ENCODE data around the gene FNBP1.
"Not testable (repeated sequence)": the region's sequence is repeated elsewhere in the genome, so short reads cannot be mapped to it uniquely, and the experiment has no call there.

FNBP1 gene

DNA sequence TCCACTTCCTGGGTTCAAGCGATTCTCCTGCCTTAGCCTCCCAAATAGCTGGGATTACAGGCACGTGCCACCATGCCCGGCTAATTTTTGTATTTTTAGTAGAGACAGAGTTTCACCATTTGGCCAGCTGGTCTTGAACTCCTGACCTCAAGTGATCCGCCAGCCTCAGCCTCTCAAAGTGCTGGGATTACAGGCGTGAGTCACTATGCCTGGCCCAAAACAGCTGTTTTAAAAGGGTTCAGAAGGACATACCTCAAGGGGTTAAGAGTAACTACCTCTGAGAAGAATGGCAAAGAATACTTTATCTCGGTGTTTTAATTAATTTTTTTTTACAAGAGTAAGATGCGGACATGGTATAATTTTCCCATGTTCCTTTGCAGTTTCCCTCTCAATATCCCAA lies 94.4 kb downstream of the FNBP1 start:
- FAIRE-seq: not testable (repeated sequence)

DNA sequence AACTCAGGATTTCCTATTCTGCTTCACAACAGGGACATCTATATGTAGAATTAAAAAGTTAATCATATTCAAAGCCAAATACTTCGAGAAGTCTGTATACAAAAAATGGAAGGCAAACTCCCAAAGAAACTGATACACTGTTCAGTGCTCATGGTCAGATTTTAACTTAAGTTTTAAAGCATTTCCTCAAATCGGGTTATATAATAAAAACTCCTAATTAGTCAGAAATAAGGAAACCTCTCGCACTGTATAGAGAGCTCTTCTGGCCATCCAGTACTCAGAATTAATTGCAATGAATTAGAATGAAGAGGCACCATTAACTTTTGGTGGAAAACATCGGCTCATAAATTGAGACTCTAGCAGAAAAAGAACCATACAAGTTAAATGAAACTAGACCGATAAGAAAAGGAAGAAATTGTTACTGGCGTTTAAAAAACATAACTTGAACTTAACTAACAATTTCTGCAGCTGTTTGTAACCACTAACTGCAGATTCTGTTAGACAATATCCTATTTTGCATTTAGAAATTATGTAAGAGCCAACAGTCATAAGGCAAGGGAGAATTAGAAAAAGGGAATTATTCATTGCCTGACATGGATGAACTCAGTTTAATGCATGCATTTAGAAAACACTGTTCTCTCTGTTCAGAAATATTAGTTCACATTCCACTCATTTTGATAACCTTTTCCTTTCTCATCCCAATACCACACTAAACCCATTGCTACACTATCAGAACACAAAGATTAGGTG lies 96.6 kb downstream of the FNBP1 start:
- no peak for FAIRE-seq

DNA sequence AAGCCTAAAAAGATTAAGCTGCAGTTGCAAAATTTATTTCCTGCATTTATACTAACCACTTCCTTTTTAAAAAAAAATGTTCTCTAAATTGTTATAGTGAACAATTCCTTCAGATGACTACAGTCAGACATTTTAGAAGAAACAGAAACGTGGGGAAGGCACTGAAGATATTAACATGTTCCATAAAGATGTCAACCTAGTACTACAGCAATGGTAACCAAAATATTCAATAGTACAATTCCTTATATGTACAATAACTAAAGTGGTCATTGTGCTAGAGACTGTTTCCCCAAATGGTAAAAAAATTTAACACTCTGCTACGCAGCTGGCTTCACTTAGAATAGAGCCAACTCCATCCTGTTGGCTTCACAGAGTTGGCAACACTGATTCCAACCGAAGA lies 97.7 kb downstream of the FNBP1 start:
- no peak for FAIRE-seq

DNA sequence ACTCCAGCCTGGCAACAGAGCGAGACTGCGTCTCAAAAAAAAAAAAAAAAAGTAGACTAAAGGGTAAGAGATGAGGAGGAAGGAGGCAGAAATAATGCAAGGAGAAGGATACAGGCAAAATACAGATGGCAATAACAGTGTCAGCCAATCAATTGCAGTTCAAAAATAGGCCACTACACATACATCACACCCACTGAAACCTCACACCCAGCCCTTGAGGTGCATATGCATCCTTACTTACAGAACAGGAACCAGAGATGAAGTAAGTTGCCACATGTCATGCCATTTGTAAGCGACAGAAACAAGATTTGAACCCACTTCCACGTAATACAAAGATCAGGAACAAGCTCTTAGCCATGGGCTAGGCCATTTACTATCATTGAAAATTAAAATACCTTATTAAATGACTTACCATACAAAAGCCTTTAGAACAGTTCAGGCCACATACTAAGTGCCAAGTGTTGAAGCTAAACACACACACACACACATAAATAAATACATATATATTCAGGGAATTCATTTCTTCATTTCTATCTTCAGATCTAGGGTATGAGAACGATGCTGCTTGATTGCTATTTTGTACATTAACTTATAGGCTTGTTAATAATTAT lies 98.4 kb downstream of the FNBP1 start:
- FAIRE-seq: no peak

DNA sequence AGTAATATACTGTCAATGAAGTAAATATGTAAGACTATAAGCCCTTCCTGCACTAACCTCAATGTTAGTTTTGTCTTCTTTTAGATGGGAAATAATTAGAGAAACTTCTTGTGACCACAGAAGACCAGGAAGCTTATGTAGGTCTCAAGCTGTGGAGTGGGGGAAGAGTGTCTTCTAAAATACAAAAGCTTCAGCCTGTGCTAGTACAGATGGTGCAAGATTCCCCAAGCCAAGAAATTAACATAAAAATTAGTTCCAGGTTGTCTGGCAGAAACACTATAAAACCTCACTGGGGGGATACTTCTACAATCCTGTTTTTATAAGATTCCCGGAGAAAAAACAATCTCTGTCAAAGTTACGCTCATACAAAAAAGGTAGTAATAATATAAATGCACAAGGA lies 103.6 kb downstream of the FNBP1 start:
- no peak for FAIRE-seq

DNA sequence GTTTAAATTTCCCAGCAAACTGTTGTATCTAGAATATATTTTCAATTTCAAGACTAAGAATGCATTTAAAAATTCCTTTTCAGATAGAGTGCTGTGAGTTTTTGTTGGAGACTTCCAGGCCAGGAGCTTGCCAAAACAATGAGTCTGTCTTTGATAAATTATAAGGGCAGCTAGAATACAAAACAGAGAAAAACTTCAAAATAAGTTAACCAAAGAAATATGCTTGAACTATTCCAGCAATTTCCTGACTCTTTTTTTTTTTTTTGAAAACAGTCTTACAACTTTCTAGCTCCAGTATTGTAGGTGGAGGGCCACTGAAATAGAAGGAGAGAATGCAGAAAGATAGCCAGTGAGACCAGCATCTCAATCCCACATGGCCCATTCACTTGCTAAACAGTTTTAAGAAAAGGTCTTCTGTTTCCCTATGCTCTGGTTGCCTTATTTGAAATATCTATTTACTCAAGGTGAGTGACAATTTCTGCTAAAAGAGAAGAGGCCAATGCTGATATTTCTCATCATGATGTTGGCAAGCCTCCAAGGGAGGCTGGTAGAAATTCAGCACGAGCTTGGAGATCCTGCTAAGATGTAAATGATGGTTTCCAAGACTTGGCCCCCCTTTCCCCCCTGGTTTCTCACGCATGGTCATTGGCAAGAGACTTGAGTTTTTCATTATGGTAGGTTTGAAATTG lies 104.6 kb downstream of the FNBP1 start:
- no peak for FAIRE-seq

DNA sequence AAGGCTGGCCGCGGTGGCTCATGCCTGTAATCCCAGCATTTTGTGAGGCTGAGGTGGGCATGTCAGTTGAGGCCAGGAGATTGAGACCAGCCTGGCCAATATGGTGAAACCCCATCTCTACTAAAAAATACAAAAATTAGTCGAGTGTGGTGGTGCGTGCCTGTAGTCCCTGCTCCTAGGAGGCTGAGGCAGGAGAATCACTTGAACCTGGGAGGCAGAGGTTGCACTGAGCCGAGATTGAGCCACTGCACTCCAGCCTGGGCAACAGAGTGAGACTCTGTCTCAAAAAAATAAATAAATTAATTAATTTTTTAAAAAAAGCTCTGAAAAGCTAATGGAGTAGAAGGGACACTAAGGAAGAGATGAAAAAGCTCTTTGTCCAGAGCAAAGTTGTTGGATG lies 105.1 kb downstream of the FNBP1 start:
- not testable (repeated sequence) for FAIRE-seq

DNA sequence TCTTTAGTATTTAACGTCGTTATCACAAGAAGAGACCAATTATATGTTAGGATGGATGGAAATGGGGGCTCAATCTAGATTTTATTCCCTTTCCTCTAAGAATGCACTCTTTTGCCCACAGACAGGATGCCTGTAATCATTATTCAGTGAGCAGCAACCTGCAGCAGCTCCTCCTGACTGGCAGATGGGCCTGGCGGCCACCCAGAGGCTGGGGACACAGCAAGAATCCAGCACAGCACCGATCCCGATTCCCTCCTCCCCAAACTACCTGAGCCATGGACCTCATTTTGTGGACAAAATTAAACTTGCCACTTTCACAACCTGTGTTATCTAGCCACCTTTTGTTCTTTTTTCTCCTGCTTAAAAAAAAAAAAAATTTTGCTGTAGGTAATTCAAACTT lies 106.8 kb downstream of the FNBP1 start:
- FAIRE-seq: no peak

DNA sequence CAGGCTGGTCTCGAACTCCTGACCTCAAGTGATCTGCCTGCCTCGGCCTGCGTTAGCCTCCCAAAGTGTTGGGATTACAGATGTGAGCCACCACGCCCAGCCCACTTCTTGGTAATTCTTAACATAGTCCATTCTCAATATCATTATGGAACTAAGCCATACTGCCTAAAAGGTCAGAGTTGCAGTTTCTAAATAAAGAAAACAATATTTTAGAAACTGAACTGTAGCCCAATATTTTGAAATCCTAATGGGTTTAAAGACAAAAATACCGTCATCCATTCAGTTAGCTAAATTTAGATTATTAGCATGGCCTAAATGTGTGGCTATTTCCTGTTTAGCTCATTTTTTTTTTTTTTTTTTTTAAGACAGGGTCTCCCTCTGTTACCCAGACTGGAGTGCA lies 108.2 kb downstream of the FNBP1 start:
- FAIRE-seq: no peak

DNA sequence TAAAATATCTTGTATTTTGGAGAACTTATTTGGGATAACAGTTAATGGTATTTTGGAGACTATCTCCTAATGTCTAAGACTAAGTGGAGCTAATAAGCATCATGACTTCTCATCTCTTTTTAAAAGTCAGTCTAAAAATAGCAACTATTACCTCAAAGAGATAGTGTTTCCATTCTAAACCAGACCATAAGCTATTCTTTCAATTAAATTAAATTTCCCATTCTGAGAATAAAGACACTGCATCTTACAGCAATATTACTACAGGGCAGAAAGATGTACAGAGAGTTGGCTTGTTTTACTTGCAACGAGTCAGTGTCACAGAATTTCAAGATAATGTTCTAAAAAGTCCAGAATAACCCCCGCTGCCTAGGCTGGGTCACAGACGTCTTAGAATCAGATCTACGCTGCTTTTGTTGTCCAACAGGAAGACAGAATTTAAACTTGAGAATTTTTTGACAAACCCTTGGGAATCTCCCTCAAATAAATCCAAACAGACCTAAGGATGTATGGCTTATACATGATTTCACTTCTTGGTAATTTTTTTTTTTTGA lies 108.9 kb downstream of the FNBP1 start:
- no peak for FAIRE-seq

DNA sequence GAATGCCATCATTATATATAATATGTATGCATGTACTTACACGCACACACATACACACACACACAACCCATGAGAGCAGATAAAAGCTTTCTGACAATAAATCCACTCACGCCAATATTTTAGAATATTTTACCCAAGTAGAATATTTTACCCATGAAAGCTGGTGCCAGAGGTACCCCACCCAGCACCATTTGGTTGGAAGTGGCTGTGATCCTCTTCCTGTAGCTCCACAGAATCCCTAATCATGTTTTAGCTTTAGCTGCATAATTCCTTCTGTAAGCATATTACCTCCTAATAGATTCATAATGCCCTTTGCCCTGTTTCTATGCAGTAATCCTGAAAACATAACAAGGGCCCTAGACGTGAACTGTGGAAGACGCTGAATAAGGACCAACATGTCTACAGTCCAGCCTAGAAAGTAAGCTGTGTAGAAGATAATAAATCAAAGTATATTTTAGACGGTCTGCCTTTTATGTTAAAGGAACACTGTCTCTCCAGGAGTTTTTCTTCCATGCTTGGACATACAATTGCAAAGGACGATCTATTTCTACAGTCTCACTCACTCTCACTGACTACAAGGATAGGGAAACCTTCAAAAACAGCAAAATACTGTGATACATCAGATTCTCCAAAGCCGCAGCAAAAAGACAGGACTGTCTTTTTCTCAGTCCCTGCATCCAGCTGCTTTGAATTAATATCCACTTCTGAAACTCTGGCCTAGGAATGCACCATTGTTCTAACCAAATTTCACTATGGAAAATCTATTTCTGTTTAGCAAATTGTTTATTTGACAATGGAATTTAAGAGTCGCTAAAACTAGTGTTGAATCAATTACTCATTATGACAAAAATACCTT lies 109.6 kb downstream of the FNBP1 start:
- FAIRE-seq: no peak

DNA sequence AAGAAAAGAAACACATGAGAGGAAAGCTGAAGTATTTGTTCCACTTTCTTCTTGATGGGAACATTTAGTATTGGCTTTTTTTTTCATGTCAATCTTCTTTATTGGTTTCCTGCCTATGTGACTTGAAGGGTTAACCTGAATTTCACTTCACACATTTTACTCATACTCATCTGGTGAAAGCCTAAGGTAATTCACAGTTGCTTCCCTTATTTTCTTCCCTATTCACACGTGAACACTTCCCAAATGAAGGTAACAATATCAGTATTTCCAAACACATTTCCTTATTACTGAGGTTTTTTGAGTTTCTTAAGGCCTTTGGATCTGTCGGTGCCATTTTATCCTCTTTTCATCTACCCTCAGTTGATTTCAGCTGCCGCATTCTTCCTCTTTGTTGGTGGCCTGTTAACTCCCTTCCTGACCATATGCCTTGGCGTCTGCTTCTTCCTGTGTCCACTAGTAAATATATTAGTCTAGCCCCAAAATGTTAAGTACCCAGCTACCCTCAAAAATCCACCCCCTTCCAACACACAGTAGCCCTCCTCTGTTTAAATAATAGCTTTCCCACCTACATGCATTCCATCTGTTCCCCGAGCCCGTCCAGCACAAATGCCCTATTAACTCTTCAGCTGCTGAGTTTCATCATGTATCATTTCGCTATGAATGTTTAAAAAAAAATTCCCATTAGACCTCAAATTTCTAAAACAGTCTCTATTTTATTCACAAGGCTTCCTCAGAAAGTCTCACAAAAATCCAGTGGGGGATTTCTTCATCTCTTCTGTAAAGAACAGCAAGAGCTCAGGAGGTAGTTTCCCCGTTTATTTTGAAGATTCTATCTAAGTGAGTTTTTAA lies 110.5 kb downstream of the FNBP1 start:
- no peak for FAIRE-seq

DNA sequence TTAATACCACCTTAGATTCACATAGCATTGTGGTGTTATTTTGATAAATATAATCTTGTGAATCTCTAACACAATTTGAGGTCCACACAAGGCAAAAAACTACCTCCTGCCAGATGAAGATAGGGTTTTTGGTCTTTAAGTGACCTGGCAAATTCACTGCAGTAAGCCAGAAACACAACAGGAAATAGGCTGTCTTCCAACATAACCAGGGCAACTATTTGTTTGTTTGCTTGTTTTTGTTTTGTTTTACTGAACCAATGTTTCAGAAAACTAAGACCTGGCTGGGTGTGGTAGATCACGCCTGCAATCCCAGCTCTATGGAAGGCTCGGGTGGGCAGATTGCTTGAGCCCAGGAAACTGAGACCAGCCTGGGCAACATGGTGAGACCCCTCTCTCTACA lies 112.2 kb downstream of the FNBP1 start:
- no peak for FAIRE-seq

DNA sequence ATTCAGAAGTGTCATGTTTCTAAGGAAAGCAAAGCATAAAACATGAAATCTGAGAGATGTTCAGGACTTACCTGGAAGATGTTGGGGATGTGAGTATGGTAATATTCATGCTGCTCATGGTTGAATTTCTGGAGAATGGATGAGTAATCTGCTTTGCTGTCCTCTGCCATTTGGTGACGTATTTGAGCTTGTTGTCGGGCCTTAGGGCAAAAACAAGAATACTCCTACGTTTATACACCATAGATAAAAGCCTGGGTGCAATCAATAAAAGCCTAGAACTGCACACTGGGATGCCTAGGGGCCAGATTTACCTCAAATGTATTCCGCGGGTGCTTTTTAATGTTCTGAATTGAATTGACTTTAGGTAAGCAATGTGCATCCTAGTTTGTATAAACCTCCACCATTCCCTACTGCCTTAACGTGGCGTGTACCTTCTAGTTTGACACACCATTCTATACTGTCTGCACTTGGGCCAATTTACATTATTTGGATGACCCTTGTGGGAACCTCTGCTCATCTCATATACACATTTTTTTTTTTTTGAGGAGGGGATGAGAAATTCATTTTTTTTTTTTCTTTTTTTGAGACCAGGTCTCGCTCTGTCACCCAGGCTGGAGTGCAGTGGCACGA lies 113.4 kb downstream of the FNBP1 start:
- no peak for FAIRE-seq

DNA sequence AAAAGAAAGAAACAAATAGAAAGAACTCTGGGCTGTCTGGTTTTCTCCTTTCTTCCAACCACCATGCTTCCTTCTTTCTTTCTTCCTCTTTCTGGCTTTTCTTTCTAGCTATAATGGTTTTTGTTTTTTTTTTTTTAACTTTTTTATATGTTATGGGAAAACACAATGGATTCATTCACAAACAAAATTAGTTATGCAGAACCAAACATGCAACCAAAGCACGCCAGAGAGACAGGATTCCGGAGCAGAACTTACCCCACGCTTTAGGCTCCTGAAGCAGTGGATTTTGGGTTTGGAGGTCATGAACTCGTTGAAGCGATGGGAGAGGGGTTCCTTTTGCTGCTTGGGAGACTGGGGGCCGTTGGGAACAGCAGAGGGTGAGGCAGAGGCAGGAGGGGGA lies 119.4 kb downstream of the FNBP1 start:
- no peak for FAIRE-seq

DNA sequence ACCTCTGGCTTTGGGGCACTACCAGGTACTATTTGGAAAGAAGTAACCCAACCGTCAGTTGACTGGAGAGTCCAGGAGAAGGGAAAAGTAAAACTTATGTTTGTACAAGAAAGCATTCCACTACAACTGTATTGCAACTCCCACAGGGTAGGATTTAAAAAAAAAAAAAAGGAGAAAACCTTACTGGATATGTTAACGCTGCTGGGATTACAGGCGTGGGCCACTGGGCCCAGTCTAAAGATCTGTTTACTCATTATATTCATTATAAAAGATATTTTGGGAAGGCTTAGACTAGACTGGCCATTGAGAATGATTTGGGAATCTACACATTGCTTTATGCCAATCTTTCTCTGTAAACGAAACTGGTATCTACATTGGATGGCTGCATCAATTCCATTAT lies 121.1 kb downstream of the FNBP1 start:
- FAIRE-seq: no peak

DNA sequence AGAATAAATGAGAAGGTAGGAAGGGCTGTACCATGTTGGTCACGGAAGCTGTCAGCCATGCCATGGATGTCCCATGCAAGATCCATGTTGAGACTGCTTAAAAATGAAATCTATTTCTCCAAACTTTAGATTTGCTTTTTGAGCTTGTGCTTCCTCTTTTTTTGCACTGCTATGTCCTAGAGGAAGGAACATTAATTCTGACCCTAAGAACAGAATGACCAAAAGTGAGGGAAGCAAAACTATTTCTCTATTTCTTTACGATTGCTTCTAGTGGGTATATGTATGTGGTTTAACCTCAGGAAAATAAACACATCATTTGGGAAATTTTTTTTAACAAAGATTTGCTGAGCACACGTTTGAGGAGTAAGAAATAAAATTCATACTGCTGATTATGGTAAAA lies 123.1 kb downstream of the FNBP1 start:
- FAIRE-seq: no peak

DNA sequence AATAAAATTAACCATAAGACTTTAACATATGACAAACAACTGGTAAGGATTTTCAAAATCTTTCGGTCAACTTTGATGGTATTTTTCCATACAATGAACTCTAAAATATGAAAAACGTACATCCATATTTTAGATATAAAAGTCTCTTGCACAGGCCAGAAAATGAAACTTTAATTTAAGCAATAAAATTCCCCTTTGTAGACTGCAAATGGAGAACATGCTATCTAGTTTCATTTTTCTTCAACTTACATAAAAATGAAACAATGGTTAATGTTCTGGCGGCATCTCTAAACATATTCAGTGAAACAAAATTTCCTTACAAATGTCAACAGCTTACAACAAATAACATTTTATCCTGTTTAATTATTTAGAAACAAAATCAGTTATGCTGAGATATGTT lies 123.7 kb downstream of the FNBP1 start:
- no peak for FAIRE-seq

DNA sequence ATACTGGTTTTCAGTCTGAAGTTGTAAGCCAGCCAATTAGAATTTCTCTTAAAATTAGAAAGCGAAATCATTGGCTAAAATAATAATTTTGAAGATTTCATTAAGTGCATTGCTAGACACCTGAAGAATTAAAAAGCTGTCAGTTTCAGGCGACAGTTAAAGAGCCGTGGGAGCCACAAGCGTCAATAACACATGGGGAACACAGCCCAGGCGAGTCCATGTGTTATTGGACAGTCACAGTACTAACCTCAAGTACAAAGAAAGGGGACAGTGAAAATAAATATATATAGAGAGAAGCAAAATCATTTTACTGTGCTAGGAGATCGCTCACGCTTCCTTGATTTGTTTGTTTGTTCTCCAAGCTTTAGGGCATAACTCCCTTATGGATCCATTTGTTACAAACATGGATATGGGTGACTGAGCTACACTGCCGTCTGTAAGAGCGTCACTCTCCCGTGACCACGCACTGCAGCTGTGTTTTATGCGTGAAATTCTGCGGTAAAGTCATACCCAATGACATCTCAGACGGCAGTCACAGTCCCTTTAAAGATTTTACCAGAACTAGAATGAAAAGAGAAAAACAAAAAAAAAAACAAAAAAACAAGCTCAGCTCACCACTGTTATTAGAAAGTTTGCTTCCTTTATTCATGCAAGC lies 124.6 kb downstream of the FNBP1 start:
- FAIRE-seq: no peak

DNA sequence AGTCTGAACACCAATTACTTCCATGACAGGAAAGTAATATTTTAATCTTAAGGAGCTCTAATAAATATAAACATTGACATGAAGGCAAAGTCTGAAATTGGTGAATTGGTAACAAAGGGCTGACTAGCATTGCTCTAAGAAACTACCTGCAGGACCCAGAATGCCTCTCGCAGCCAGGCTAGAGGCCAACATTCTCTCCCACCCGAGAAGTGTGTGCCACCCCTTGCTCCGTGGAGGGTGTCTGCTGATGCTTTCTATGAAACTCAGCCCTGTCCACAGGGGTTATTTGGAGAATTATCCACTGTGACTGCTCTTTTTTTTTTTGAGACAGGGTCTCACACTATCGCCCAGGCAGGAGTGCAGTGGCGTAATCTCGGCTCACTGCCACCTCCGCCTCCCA lies 126.3 kb downstream of the FNBP1 start:
- FAIRE-seq: no peak

DNA sequence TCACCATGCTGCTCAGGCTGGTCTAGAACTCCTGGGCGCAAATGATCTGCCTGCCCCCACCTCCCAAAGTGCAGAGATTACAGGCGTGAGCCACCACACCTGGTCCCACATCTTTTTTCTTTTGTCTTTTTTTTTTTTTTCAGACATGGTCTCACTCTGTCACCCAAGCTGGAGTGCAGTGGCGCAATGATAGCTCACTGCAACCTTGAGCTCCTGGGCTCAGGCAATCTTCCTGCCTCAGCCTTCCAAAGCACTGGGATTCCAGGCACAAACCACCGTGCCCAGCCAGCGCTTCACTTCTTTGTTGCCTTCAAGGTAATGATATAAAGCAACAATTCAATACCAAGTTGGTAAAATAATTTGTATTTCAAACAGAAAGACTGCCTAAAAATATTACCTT lies 128.9 kb downstream of the FNBP1 start:
- no peak for FAIRE-seq
